HUDEP-2 (cell line): ENCODE data around the gene TRAPPC6A.

Source experiments
- DNase-seq, 76 experiments: peaks; one replicate each; lab custom pipeline; 2025; ENCODE audit not compliant: unreplicated experiment in 76 of 76; lab: John Stamatoyannopoulos, UW

TRAPPC6A gene

DNA sequence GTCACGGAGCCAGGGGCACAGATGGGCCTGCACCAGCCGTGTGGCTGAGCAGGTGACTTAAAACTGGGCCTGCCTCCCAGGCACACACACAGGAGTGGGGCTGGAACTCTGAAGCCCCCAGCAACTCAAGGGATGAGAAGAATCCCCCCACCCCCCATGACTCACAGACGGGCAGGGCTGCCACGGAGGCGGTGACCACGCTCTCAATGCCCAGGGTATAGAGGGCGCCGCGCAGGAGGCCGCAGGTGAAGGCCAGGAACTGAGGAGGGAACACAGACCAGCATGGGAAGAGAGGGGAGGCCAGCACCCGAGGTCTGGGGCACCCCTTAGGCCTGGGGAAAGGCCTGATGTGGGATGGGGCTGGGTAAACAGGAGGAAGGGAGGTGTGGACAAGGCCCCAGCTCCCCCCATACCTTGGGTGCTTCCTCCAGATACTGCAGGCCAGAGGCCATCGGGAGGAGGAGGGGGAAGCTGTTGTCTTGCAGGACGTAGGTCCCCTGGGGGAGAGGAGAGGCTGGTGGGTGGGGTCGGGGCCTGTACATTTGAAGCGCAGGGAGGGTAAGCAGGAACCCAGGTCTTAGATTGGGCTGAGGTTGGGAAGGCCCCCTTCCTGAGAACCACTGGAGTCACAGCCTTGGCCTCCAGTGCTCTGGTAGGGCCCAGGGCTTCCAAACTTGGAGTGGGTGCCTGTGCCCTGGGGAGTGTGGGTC, 14.1 kb downstream of the TRAPPC6A start:
- DNase-seq: no peak

DNA sequence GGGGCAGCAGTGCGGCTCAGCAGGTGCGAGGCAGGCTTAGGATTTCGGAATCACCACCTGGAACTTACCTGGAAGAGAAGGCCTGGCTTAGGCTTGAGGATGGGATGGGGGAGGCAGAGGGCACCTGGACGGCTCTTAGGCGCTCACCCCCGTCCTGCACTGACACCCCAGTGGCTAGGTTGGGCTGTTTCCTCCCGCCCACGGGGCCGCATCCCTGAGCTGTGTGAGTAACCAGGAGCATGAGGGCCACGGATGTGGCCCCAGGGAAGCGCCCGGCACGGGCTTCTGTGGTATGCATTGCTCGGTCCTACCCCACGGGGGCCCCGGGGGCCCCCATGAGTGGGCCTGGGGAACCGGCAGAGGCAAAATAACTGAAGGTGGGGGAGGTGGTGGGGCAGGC, 14.9 kb downstream of the TRAPPC6A start:
- DNase-seq: no peak

DNA sequence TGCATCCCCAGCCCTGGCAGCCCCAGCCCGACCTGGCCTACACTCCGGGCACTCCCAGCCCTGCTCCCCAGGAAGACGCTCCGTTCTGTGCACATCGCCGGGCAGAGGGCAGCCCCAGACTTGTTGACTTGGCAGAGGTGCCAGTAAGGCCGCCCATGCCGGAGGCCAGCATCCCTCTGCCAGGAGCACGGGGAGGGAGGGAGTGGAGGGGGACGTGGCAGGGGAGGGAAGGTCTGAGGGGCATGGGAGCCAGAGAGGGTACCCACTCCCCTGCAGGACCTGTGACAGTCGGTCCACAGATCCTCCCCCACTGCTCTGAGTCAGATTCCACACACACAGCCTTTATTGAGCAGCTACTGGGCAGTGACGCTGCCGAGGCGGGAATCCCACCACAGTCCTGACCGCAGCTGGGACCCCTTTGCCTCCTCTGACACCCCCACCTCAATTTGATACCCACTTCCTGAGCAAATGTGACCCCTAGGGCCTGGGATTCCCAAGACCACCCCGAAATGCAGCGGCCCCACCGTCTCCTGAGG, 15.4 kb downstream of the TRAPPC6A start:
- no peak for DNase-seq

DNA sequence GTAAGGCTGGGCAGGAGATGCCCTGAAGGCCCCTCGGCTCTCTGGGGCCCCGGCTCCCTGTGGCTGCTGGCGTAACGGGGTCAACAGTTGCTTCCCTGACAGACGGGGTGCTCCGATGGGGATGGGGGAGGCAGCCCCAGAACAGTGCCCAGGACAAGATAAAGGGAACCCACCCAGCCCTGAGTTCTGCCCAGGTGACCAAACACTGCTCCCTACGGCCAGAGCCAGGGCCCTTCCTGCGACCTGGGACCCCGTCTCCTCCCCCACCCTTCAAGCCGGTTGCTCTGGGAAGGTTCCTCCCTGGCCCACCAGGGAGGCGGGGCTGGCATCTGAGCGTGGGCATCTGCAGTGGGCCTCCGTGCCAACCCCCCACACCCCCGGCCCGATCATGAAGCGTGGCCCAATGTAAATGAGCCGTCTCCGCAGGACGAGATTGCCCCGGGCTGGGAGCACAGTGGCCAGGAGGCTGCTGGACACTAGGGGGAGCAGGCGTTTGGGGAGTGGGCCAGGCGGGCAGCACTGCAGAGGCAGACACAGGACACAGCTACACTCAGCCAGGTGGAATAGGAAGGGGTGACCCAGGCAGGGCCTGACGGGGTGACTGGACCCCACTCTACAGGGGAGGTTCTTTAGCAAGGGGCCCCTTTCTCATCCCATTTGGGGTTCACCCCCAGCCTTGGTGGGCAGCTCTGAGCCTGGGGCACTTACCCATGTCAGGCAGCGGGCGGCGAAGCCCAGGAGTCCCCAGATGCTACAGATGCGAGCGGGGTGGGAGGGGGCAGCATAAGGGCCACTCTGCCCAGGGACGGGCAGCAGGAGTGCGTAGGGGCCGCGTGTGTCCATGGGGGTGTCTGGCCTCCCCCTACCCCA, 16.1 kb downstream of the TRAPPC6A start:
- DNase-seq: no peak

DNA sequence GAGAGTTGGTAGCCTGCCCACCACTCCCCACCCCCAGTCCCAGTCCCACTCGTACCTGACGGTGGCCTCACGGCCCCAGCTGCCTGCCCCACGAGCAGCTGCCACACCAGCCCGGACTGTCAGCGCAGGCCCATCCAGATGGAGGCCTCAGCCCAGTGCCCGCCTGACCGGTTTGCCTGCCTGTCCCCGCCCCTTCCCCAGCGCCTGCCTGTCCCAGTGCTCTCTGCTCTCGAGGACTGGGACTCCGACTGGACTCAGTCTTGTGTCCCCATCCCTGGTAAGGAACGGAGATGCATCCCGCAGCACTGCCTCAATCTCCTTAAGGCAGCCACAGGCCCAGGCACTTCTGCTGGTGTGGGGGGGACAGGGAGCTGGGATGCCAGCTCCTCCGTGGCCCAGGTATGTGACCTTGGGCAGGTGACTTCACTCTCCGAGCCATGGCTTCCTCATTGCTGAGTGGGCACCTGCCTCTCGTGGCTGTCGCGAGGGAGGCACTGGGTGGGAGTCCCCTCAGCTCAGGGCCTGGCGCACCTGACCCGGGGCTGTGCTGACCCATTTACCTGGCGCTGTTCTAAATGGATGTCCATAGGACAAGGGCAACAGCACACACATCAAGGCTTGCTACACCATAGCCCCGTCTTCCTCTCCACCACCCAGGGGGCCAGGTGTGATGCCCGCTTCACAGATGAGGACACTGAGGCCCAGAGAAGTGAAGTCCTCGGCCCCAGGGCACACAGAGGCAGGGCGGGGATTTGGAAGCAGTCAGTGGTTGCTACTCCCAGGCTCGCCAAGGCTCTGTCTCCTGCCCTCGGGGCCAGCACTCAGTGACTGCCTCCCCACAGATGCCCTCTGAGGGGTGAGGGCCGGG, 16.9 kb downstream of the TRAPPC6A start, which contains the start of gene NKPD1:
Gene NKPD1 (minus strand): TSS at position 113 of the 868 bp plus-strand sequence. CDS start 832 bp downstream, outside the sequence.
- DNase-seq: no peak

DNA sequence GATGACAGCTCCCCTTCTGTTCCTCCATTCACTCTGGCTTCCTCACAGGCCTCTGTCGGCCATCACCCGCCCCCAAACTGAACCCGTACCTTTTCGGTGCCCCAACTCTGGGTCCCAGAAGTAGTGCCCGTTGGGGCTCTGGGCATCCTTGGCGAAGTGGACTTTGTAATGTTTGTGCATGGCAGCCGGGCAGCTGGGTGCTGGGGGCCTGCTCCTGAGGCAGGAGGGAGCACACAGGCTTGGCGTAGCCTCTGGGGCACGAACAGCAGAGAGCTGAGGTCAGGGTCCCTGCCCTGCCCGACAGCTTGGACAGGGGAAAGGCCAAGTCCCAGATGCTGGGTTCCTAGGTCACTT, 18.1 kb downstream of the TRAPPC6A start:
- DNase-seq: no peak

DNA sequence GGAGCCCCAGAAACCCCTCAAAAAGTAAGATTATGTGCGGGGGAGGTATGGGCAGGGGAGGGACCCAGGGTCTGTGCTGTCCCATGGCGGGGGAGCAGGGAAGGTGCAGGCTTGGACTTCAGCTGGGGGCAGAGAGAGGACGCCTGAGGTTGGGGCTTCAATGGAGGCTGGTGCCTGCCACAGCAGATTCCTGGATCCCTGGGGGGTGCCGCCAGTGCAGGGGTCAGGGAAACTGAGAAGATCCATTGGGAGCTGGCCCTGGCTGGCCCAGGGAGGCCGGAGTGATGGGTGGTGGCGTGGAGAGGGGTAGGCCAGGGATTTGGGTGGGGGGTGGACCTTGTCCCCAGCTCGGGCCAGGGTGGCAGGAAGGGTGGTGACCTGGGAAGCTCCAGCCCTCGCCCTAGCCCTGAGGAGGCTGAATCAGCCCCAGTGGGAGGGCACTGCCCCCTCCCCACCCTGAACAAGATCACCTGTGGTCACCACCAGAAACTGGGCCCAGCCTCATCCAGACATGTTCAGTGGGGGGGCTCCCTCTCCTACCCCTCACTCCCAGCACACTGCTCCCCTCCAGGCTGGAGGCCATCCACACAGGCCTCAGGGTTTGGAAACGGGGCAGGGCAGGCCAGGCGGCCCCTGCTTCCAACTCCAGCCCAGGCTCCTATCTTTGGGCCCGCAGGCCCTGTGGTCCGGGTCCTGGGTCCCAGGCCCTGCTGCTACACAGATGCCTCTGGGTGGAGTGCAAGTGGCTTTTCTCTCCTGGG, 18.6 kb downstream of the TRAPPC6A start:
- no peak for DNase-seq

DNA sequence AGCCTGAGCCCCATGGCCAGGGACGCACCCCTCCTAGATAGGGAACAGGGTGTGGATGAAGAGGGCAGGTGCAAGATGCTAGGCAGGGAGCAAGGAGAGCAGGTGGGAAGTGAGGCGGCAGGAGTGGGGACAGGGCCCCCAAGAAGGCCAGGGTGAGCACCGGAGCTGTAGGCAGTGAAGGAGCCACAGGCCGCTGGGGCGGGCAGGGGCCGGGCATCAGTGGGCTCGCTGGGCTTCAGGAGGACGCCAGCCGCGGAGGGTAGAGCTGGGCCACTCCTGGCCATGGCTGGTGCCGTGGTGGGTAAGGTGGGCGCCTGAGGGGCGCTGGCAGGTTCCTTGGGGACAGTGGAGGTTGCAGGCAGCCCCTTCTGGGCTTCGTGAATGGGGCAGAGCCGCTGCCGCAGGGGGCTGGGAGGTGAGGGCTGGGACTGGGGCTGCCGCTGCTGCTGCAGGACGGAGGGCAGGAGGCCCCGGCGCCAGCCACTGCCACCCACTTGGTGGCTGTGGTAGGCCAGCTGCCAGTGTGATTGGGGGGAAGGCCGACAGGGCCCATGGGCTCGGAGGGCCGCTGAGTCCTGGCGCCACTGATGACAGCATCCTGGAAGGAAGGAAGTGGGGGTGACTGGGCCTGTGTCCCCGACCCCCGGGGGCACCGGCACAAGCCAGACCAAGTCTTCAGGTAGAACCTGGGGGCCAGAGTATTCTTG, 19.4 kb downstream of the TRAPPC6A start:
- no peak for DNase-seq

DNA sequence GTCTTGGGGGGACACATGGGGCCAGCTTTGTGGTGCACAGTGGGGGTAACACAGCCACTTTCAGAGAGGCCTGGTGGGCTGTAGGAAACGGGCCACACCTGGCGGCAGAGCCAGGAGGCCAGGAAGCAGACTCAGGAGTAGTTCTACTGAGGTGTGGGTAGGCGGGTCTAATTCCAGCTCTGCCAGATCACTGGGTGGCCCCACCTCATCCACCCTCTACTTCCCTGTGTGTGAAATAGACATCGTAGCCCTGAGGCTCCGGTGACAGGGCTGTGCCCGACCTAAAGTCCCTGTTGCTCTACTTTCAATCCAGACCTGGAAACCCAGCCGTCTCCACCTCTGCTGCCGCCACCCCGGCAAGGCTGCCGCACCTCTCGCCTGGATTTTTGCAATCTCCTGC, 21.3 kb downstream of the TRAPPC6A start:
- no peak for DNase-seq

DNA sequence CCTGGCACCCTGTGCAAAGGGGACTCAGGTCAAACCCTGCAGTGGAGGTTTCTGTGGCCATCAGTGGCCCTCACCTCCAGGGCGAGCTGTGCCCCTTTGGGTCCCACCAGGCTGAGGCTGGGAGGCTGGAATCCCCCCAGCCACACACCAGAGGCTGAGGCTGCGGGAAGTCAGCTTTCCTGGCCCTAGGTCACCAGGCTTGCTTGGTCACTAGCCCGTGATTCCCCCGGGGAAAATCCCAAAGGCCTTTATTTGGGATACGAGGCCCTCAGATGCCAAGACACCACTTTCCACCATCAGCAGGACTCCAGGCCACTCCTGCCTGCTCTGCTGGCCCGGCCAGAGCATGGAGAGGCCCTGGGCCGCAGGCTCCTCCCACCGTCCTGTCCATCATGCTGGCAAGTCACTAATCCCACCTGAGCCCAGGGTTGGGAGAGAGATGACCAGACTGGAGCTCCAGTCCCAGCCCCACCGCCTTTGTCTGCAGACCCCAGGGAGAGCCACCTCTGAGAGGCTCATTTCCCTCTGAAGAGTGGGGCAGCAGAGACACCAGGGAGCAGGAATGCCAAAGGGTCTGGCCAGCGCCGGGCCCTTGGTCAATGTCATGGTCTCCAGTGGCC, 21.9 kb downstream of the TRAPPC6A start:
- no peak for DNase-seq

DNA sequence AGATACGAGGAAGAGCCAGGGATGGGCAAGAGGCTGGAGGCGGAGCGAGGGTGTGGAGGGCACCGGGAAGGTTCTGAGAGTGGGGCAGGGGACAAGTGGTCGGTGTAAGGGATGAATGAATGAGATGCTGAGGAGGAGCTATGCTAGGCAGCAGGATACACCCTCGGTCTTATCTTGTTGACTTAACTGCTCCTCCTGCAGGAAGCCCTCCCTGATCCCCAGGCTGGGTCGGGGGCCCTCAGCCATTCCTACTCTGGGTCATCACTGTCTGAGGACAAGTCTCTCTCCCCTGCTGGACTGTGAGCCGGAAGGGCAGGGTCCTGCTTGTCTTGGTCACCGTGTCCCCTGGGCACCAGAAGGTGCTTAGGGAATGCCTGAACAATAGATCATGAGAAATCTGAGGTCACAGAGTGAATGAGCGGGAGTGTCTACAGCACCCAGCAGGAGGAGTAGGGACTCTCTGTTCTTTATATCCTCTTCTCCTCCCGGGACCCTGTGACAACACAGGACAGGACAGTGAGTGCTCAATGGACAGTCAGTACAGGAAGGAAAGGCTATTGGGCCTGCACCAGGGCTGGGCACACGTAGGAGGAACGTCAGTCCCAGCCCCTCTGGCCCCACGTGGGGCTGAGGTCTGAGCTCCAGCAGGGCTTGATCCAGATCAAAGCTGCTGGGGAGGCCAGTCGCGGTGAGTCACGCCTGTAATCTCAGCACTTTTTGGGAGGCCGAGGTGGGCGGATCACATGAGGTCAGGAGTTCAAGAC, 23.8 kb downstream of the TRAPPC6A start:
- peak in 72 of 76 experiments; percentile 32 to 95 (median 78) for DNase-seq

DNA sequence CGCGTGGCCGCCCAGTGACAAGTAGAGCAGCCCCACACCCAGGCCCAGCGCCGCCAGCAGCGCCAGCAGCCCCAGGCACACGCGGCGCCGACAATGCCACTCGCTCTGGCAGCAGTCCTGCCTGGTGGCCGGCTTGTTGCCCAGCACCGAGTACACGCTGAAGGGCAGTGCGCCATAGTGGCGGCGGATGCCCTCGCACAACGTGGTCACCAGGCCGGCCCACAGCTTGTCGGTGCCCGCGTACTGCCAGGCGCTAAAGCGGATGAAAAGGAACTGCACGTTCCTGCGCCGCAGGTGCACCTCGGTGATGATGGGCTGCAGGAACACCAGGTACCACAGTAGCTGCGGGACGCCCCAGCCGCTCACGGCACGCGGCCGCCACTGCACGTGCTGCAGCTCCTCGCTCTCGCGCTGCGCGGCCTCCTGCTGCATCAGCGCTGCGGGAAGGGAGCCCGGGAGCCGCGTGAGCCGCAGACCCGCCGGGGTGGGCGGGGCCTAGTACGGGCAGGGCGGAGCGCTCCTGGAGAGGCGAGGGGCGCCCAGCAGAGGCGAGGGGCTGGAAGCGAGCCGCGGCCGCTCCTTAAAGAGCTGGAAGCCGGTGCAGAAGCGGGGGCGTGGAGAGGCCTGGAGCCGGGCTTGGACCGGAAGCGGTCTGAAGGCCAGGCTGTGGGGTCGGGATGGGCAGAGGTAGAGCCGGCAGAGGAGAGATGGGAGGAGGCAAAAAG, 24.5 kb downstream of the TRAPPC6A start:
- DNase-seq: peak in 64 of 76 experiments; percentile 22 to 84 (median 60)

DNA sequence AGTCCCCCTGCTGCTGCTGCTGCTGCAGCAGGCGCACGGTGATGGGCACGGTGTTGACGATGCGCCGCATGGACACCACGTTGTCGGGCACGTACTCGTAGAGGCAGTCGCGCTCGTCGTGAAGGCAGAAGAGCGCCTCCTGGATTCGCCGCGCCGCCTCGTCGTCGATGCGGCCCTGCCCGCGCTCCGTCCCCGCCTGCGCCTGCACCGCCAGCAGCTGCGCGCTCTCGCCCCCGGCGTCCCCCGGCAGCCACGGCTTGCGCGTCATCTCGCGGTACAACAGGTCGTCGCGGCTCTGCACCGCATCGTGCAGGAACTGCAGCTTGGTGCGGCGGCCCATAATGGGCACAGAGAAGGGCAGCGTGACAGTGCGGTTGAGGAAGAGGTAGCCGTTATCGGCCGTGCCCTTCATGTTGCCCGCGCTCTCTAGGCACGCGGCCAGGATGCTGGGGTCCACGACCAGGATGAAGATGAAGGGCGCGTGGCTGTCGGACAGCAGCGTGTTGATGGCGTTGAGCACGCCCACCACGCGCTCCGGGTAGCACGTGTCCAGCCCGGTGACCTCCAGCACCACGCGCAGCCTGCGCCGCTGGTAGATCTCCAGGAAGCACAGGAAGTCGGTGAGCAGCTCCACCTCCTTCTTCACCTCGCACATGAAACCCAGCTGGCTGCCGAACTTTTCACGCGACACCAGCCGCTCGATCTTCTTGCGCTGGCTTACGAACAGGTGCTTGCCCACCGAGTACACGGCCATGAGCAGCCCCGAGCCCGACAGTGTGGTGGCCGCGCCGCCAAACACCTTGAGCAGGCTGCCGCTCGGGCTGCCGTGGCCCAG, 25.3 kb downstream of the TRAPPC6A start:
- peak in 75 of 76 experiments; percentile 39 to 97 (median 75) for DNase-seq

DNA sequence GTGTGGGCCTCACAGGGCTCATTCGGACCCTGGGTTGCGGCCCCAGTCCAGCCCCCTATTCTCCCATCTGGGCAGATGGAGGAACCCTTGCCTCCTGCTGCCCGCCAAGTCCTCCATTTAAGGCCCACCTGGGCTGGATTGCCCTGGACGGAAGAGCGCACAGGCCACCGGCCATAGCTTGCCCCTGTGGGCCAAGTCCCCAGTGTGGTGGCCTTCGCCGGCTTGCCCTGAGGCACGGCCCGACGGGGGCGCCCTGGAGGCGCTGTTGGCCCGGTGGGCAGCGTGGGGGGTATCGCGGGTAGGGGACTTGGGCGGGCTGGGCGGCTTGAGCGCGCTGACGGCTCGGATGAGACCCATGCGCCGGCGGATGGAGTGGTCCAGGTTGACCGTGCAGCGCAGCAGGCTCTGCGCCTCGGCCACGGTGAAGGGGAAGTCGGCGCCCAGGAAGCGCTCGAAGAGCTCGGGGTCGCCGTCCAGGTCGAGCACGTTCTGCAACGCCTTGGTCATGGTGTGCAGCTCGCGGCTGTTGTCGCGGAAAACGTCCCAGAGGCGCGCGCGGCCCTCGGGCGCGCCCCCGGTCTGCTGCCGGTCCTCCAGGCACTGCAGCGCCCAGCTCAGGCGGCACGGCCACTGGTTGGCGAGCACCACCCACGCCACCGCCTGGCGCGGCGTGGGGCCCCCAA, 26.1 kb downstream of the TRAPPC6A start:
- peak in 8 of 76 experiments; percentile 23 to 67 (median 54) for DNase-seq

DNA sequence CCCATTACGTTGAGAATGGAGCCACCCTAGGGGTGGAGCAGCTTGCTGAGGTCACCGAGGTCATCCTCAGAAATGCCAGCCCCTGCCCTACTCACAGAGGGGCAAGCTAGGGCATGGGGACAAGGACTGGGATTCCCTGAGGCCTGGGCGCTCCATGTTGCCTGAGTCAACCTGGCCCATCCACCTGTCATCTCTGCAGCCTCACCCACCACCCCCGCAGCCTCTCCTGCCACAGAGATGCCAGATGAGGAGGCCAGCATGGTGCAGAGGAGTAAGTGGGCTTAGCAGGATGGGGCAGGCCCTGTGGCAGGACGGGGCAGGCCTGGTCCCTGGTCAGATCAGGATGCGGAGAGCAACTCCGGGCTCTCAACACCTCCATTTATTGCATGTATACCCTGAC, 26.7 kb downstream of the TRAPPC6A start:
- peak in 3 of 76 experiments; percentile 16 to 35 (median 31) for DNase-seq

DNA sequence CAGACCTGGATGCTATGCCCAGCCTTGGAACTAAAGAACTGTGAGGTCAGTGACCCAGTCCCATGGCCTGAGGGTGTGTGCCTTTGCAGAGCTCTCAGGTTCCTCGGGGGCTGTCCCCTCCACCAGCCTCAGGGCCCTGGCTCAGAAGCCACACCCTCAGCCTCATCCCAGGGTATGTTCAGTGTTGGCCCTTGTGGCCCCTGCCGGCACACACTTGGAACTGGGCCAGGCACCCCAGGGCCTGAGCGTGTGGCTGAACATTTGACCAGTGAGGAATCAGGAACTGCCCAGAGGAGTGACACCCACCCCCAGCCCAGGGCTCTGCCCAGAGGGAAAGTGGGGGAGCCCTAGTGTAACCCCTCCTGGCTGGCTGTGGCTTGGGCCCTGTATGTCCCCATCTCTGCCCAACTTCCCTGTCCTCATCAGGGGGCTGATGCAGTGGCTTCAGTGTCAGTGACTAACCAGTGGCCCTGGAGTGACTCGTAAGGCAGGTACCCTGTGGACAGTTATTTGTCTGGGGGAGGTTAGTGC, 27.2 kb downstream of the TRAPPC6A start:
- peak in 27 of 76 experiments; percentile 8 to 67 (median 39) for DNase-seq
